HuH-7.5 (cell line): Measurements from ENCODE around the gene KRTAP20-4.

Experiments used
- DNase-seq: peaks from one replicate; pipeline ENCODE4 v3.0.0; 2011; ENCODE audit warnings: low spot score

The KRTAP20-4 gene

DNA sequence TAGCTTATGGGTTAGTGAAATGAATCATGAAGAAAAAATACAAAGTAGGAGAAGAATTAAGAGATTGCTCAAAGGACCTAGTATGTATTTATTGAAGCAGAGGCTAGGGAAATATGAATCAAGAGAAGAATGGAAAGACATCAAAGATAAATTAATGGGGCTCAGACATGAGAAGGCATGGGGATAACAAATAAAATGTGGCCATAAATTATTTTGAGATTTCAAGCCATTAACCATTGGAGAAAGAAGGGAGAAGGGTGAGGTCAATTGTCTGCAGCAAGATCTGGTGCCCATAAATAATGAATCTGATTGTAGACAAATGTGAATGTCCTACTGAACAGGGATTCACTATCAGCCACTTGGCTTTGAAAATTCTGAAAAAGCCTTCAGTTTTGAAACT is 32.5 kb downstream of the KRTAP20-4 start:
- DNase-seq = no peak

DNA sequence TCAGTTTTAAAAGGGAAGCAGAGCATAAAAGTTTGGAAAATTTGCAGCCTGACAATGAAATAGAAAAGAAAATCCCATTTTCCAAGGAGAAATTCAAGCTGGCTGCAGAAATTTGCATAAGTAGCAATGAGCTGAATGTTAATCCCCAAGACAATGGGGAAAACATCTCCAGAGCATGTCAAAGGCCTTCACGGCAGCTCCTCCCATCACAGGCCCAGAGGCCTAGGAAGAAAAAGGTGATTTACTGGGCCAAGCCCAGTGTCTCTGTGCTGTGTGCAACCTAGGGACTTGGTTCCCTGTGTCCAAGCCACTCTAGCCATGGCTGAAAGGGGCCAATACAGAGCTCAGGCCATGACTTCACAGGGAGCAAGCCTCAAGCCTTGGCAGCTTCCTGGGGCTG is 48.3 kb downstream of the KRTAP20-4 start:
- no peak for DNase-seq
